GM18526 (cell line): ENCODE data around the gene SHISA6.

Experiments used
- POLR2A ChIP-seq: IDR thresholded peaks from 3 replicates; pipeline ENCODE4 v1.6.1; 2011; ENCODE audit not compliant: insufficient read length; ENCODE audit errors: extremely low read depth

The SHISA6 gene

GRCh38 chr17:11418342-11418741, 177.3 kb downstream of the SHISA6 start:
- no peak for TF ChIP-seq POLR2A

- TF ChIP-seq POLR2A: no peak
Observed at GRCh38 chr17:11430751-11431150, 189.7 kb downstream of the SHISA6 start.

GRCh38 chr17:11438673-11439072, 197.7 kb downstream of the SHISA6 start:
- no peak for TF ChIP-seq POLR2A

GRCh38 chr17:11441004-11441403, 200.0 kb downstream of the SHISA6 start:
- no peak for TF ChIP-seq POLR2A

- TF ChIP-seq POLR2A: no peak
Observed at GRCh38 chr17:11446316-11446715, 205.3 kb downstream of the SHISA6 start.

- no peak for TF ChIP-seq POLR2A
Observed at GRCh38 chr17:11454096-11454495, 213.1 kb downstream of the SHISA6 start.

GRCh38 chr17:11458279-11458678, 217.3 kb downstream of the SHISA6 start:
- TF ChIP-seq POLR2A: no peak

GRCh38 chr17:11459861-11460331, 218.9 kb downstream of the SHISA6 start:
- no peak for TF ChIP-seq POLR2A

- TF ChIP-seq POLR2A: no peak
Observed at GRCh38 chr17:11461993-11462548, 221.1 kb downstream of the SHISA6 start.

- no peak for TF ChIP-seq POLR2A
Observed at GRCh38 chr17:11467639-11468038, 226.6 kb downstream of the SHISA6 start.

GRCh38 chr17:11485336-11486100, 244.5 kb downstream of the SHISA6 start:
- no peak for TF ChIP-seq POLR2A

GRCh38 chr17:11486101-11486867, 245.3 kb downstream of the SHISA6 start:
- TF ChIP-seq POLR2A: no peak

GRCh38 chr17:11486868-11487310, 245.9 kb downstream of the SHISA6 start:
- TF ChIP-seq POLR2A: no peak

- no peak for TF ChIP-seq POLR2A
Observed at GRCh38 chr17:11487469-11487868, 246.5 kb downstream of the SHISA6 start.

GRCh38 chr17:11488407-11488806, 247.4 kb downstream of the SHISA6 start:
- no peak for TF ChIP-seq POLR2A
